ENCODE results near the gene SH3BP4. TPM values are rescaled to one million over a fixed set of nuclear protein-coding genes. Genes with fewer than 3 reads are reported as not detected.

The SH3BP4 gene
- total and polyA plus RNA-seq, 2 donors (not counting 1 experiment from before 2014, with no cell fraction given) = 1.00 to 1.3 TPM

- Histone ChIP-seq H3K9ac (ENCODE audit: low read length) (no peak overlapping the region), H3K27me3 (replicated peaks in 1 of 4; ENCODE audit: control extremely low read depth in 1 of 4, control insufficient read depth in 3 of 4, insufficient read depth in 4 of 4, low read length in 3 of 4) (peaks cover 0 to 3% (median 1%) of the 10 kb centered on the region in 4 experiments), H4K20me1 (ENCODE audit: control insufficient read depth, insufficient read depth, low read length, poor library complexity, severe bottlenecking) (no peaks in the 10 kb centered on the region), H3K27ac (ENCODE audit: low read length in 2 of 2) (no peak overlapping the region), H3K36me3 (replicated peaks in 1 of 2; ENCODE audit: control extremely low read depth in 1 of 2, control insufficient read depth in 1 of 2, extremely low read depth in 1 of 2, insufficient read depth in 2 of 2, low read length in 1 of 2) (no peaks in the 10 kb centered on the region), H3K9me3 (ENCODE audit: control extremely low read depth in 1 of 3, control insufficient read depth in 2 of 3, insufficient read depth in 1 of 3, low read length in 2 of 3) (no peaks in the 10 kb centered on the region), H3K4me2 (replicated peaks; ENCODE audit: low read depth, low read length, poor library complexity, severe bottlenecking) (peak overlapping the region; percentile 28), H3K4me3 (ENCODE audit: control extremely low read depth in 1 of 5, extremely low read depth in 1 of 5, insufficient read depth in 1 of 5, low read depth in 2 of 5, low read length in 4 of 5) (no peak overlapping the region), H2AFZ (ENCODE audit: insufficient read depth, low read depth, low read length, poor library complexity, severe bottlenecking) (peak overlapping the region; percentile 40), H3K79me2 (ENCODE audit: control insufficient read depth, insufficient read depth, low read length) (no peaks in the 10 kb centered on the region), H3K4me1 (ENCODE audit: control insufficient read depth in 2 of 2, insufficient read depth in 2 of 2, low read length in 2 of 2) (peaks cover 4 to 5% of the 10 kb centered on the region in 2 donors)
- POLR2A ChIA-PET = no interaction called here
- intact Hi-C loops (cut with micrococcal nuclease) = no loop called here
- Mint-ChIP-seq H3K4me3 (no peak overlapping the region), H3K27ac (no peak overlapping the region), H3K9me3 (ENCODE audit: insufficient read depth) (no peaks in the 10 kb centered on the region), H3K4me1 (peaks cover 5% of the 10 kb centered on the region), H3K27me3 (peaks cover 17% of the 10 kb centered on the region)
- CTCF ChIA-PET = no interaction called here
- no peak for TF ChIP-seq EZH2 (IDR thresholded peaks at IDR 0.05; ENCODE audit: borderline replicate concordance, insufficient read depth, low read depth, low read length, poor library complexity, severe bottlenecking)
- TF ChIP-seq, protein P1, sequence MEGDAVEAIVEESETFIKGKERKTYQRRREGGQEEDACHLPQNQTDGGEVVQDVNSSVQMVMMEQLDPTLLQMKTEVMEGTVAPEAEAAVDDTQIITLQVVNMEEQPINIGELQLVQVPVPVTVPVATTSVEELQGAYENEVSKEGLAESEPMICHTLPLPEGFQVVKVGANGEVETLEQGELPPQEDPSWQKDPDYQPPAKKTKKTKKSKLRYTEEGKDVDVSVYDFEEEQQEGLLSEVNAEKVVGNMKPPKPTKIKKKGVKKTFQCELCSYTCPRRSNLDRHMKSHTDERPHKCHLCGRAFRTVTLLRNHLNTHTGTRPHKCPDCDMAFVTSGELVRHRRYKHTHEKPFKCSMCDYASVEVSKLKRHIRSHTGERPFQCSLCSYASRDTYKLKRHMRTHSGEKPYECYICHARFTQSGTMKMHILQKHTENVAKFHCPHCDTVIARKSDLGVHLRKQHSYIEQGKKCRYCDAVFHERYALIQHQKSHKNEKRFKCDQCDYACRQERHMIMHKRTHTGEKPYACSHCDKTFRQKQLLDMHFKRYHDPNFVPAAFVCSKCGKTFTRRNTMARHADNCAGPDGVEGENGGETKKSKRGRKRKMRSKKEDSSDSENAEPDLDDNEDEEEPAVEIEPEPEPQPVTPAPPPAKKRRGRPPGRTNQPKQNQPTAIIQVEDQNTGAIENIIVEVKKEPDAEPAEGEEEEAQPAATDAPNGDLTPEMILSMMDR (IDR thresholded peaks at IDR 0.05) = no peak
- ATAC-seq (ENCODE audit: low read depth) (no peak), DNase-seq (no peak)
- WGBS (ENCODE audit: insufficient coverage) = 26% methylated on average over 9 of the region's 14 CpGs
These were observed 17.0 kb downstream of the SH3BP4 start for GRCh38 chr2:234968631-234969305.

- H3K9ac ChIP-seq (ENCODE audit: low read length) = no peak overlapping the region
- Mint-ChIP-seq H3K4me3 (no peak overlapping the region), H3K4me1 (peaks cover 5% of the 10 kb centered on the region), H3K9me3 (ENCODE audit: insufficient read depth) (no peaks in the 10 kb centered on the region), H3K27ac (no peak overlapping the region), H3K27me3 (peaks cover 17% of the 10 kb centered on the region)
- intact Hi-C loops (cut with micrococcal nuclease) = no loop called here
- no peak overlapping the region for H3K27ac ChIP-seq (ENCODE audit: low read length in 2 of 2)
- H3K27me3 ChIP-seq (replicated peaks in 1 of 4; ENCODE audit: control extremely low read depth in 1 of 4, control insufficient read depth in 3 of 4, insufficient read depth in 4 of 4, low read length in 3 of 4) = peaks cover 0 to 3% (median 1%) of the 10 kb centered on the region in 4 experiments
- no peaks in the 10 kb centered on the region for H3K79me2 ChIP-seq (ENCODE audit: control insufficient read depth, insufficient read depth, low read length)
- peak overlapping the region; percentile 40 for H2AFZ ChIP-seq (ENCODE audit: insufficient read depth, low read depth, low read length, poor library complexity, severe bottlenecking)
- POLR2A ChIA-PET = no interaction called here
- H3K4me3 ChIP-seq (ENCODE audit: control extremely low read depth in 1 of 5, extremely low read depth in 1 of 5, insufficient read depth in 1 of 5, low read depth in 2 of 5, low read length in 4 of 5) = no peak overlapping the region
- ATAC-seq (ENCODE audit: low read depth) = no peak
- no peaks in the 10 kb centered on the region for H3K36me3 ChIP-seq (replicated peaks in 1 of 2; ENCODE audit: control extremely low read depth in 1 of 2, control insufficient read depth in 1 of 2, extremely low read depth in 1 of 2, insufficient read depth in 2 of 2, low read length in 1 of 2)
- CTCF ChIA-PET = no interaction called here
- peak overlapping the region; percentile 28 for H3K4me2 ChIP-seq (replicated peaks; ENCODE audit: low read depth, low read length, poor library complexity, severe bottlenecking)
- peaks cover 4 to 5% of the 10 kb centered on the region in 2 donors for H3K4me1 ChIP-seq (ENCODE audit: control insufficient read depth in 2 of 2, insufficient read depth in 2 of 2, low read length in 2 of 2)
- H3K9me3 ChIP-seq (ENCODE audit: control extremely low read depth in 1 of 3, control insufficient read depth in 2 of 3, insufficient read depth in 1 of 3, low read length in 2 of 3) = no peaks in the 10 kb centered on the region
- DNase-seq = no peak
- H4K20me1 ChIP-seq (ENCODE audit: control insufficient read depth, insufficient read depth, low read length, poor library complexity, severe bottlenecking) = no peaks in the 10 kb centered on the region
- TF ChIP-seq, protein P1 (IDR thresholded peaks at IDR 0.05) = no peak
- TF ChIP-seq EZH2 (IDR thresholded peaks at IDR 0.05; ENCODE audit: borderline replicate concordance, insufficient read depth, low read depth, low read length, poor library complexity, severe bottlenecking) = no peak
- WGBS (ENCODE audit: insufficient coverage) = 88% methylated on average over 17 of the region's 17 CpGs
These were observed 17.7 kb downstream of the SH3BP4 start for GRCh38 chr2:234969306-234970098.
